ENCODE results near the gene STAB2.

STAB2 gene

GRCh38 chr12:103793046-103793445 is 206.0 kb downstream of the STAB2 start:
- TF ChIP-seq ZFX (IDR thresholded peaks at IDR 0.05; ENCODE audit: borderline replicate concordance), result no peak
- TF ChIP-seq CTCF (IDR thresholded peaks at IDR 0.05), result no peak
- H3K27ac ChIP-seq, result no peak overlapping the region

- TF ChIP-seq ZFX (IDR thresholded peaks at IDR 0.05; ENCODE audit: borderline replicate concordance) (no peak), CTCF (IDR thresholded peaks at IDR 0.05) (no peak)
- no peak overlapping the region for H3K27ac ChIP-seq
Measured at GRCh38 chr12:103793512-103794045, 206.5 kb downstream of the STAB2 start.

GRCh38 chr12:103794309-103795213 is 207.5 kb downstream of the STAB2 start:
- H3K27ac ChIP-seq, result no peak overlapping the region
- no peak for TF ChIP-seq ZFX (IDR thresholded peaks at IDR 0.05; ENCODE audit: borderline replicate concordance)

- no peak overlapping the region for H3K27ac ChIP-seq
Measured at GRCh38 chr12:103798586-103798985, 211.5 kb downstream of the STAB2 start.

GRCh38 chr12:103799504-103799856 is 212.4 kb downstream of the STAB2 start:
- H3K27ac ChIP-seq, result no peak overlapping the region

More at GRCh38 chr12:103798586-103798985, 211.5 kb downstream of the STAB2 start:
- TF ChIP-seq CTCF (IDR thresholded peaks at IDR 0.05), result no peak
- TF ChIP-seq ZFX (IDR thresholded peaks at IDR 0.05; ENCODE audit: borderline replicate concordance), result no peak

GRCh38 chr12:103799857-103800771 is 213.0 kb downstream of the STAB2 start:
- TF ChIP-seq CTCF (IDR thresholded peaks at IDR 0.05), result no peak
- TF ChIP-seq ZFX (IDR thresholded peaks at IDR 0.05; ENCODE audit: borderline replicate concordance), result no peak
- no peak overlapping the region for H3K27ac ChIP-seq

More at GRCh38 chr12:103799504-103799856, 212.4 kb downstream of the STAB2 start:
- TF ChIP-seq CTCF (IDR thresholded peaks at IDR 0.05) (no peak), ZFX (IDR thresholded peaks at IDR 0.05; ENCODE audit: borderline replicate concordance) (no peak)
